GM18951 (cell line): ENCODE data around the gene RPL13A.
"Not testable (repeated sequence)": the region's sequence is repeated elsewhere in the genome, so short reads cannot be mapped to it uniquely, and the experiment has no call there.

Experiments used
- POLR2A ChIP-seq: IDR thresholded peaks from 4 replicates; pipeline ENCODE4 v1.6.1; 2011; ENCODE audit warnings: mild to moderate bottlenecking; ENCODE audit not compliant: insufficient read length, insufficient read depth; ENCODE audit errors: extremely low read depth
- in situ Hi-C: fragments of 300-500 bp; cut with MboI; formaldehyde crosslinking; loops from one replicate; pipeline ENCODE4 v1.12.0; 2022; ENCODE audit warnings: low sequenced_read_pairs, mixed read lengths, inconsistent platforms; ENCODE audit not compliant: unreplicated experiment

RPL13A gene

DNA sequence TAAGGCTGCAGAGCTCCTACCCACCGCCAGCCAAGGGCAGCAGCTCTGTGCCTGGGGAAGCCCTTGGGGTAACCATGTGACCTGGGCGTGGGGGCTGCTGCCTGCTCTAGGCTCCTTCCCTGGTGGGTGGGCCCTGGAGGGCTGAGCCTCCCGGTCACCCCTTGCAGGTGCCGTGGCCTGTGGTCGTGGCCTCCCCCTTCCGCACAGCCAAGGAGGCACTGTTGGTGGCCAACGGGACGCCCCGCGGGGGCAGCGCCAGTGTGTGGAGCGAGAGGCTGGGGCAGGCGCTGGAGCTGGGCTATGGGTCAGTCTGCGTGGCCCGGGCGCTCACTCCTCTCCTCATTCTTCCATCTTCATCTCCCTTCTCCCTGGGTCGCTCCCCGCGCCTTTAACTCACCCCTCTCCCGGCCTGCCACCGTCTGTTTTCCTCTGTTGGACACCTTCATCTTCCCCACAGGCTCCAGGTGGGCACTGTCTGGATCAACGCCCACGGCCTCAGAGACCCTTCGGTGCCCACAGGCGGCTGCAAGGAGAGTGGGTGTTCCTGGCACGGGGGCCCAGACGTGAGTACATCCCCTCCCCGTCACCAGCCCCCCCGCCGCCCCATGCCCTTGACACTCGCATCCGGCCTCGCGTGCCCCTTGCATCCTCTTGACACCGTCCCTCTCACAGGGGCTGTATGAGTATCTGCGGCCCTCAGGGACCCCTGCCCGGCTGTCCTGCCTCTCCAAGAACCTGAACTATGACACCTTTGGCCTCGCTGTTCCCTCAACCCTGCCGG, 23.3 kb upstream of the RPL13A start:
- in situ Hi-C loops, result no loop called here
- no peak for TF ChIP-seq POLR2A

DNA sequence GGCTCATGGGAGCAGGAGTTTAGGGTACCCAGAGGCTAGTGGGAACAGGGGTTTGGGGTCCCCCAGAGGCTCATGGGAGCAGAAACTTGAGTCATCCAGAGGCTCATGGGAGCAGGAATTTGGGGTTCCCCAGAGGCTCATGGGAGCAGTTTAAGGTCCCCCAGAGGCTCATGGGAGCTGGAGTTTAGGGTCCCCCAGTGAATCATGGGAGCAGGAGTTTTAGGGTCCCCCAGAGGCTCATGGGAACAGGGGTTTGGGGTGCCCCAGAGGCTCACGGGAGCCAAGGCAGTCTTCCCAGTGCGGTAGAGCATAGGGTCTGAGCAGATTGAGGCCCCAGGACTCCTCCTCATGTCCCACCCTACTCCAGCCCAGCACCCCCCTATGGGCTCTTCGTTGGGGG, 22.0 kb upstream of the RPL13A start:
- no peak for TF ChIP-seq POLR2A
- in situ Hi-C loops, result no loop called here

DNA sequence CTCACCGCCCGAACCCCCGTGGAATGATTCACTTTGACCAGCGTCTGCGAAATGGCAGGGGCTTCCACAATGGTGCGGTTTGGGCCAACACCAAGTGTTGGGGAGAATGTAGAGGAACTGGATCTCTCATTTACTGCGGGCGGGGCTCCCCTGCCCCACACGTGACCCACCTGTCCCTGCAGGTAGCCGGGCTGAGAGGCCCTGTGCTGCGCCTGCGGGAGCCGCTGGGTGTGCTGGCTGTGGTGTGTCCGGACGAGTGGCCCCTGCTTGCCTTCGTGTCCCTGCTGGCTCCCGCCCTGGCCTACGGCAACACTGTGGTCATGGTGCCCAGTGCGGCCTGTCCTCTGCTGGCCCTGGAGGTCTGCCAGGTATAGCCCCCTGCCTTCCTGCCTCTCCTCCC, 19.2 kb upstream of the RPL13A start:
- TF ChIP-seq POLR2A, result no peak
- in situ Hi-C loops, result no loop called here

DNA sequence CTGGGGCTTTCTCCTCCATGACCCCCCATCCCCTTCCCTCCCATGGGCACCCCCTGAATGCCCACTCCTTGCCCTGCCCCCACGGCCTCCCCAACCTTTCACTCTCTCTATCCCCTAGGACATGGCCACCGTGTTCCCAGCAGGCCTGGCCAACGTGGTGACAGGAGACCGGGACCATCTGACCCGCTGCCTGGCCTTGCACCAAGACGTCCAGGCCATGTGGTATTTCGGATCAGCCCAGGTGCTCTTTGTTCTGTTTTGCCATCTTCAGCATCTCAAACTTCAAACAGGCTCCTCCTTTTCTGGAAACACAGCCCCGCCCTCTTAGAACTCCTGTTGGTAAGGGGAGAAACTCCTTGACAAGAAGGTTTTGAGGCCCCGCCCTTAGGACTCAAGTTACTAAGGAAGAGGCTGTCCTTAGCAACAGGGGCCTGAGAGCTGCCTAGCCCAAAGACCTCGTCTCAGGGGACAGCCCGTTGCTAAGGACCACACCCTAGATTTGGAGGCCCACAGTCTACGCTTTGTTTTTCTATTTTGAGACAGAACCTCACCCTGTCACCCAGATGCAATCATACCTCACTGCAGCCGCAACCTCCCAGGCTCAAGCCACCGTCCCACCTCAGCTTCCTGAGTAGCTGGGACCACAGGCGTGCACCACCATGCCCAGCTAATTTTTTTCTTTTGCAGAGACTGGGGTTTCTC, 18.5 kb upstream of the RPL13A start:
- TF ChIP-seq POLR2A, result no peak
- in situ Hi-C loops, result no loop called here

DNA sequence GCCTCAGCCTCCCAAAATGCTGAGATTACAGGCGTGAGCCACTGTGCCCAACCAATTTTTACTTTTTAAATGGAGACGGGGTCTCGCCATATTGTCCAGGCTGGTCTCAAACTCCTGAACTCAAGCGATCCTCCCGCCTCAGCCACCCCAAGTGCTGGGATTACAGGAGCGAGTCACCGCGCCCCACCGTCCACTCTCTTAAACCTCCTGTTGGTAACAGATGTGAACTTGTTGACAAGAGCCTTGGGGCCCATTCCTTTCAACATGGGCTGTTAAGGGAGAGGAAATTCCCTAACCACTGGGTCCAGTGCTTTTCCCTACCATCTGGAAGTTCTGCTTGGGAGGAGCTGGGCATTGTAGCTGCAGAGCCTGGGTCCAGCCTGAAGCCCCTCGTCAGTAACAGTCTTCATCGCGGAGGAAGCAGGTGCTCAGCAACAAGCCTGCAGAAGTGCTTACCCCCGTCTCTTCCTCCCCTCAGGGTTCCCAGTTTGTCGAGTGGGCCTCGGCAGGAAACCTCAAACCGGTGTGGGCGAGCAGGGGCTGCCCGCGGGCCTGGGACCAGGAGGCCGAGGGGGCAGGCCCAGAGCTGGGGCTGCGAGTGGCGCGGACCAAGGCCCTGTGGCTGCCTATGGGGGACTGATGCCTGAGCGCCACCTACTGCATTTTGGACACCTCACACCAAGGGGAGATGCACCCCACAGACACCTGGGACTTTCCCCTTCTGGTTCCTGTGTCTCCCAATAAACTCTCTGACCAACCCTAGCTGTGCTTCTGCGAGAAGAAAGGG, 17.4 kb upstream of the RPL13A start:
- TF ChIP-seq POLR2A, result peak; percentile 43
- in situ Hi-C loops, result no loop called here

DNA sequence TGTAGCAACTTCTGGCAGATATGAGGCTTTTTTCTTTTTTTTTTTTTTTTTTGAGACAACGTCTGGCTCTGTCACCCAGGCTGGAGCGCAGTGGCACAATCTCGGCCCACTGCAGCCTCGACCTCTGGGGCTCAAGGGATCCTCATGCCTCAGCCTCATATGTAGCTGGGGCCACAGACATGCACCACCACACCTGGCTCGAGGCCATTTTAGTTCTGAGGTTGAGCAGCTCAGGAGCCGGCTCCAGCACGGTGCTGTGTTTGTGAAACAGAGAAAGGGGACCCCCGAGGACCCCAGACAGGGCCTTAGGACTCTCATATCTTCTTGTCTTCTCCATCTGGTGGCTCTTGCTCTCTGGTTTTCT, 16.8 kb upstream of the RPL13A start:
- no peak for TF ChIP-seq POLR2A
- in situ Hi-C loops, result no loop called here

DNA sequence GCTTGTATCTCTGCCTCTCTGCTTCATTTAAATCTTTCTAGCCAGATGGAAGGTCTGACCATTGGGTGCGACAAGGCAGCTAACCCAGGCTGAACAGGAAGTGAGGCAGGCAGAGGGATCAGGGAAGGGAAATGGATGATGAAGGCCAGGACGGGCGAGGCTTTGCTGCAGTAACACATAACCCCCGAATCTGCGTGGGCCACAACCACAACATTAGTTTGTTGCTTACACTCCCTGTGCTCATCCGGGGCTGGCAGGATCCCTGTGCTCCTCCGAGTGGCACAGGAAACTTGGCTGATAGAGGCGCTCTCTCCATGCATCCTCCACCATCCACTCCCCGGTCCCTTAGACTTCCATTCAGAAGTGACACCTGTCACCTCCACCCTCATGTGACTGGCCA, 14.5 kb upstream of the RPL13A start:
- in situ Hi-C loops, result no loop called here
- TF ChIP-seq POLR2A, result no peak

DNA sequence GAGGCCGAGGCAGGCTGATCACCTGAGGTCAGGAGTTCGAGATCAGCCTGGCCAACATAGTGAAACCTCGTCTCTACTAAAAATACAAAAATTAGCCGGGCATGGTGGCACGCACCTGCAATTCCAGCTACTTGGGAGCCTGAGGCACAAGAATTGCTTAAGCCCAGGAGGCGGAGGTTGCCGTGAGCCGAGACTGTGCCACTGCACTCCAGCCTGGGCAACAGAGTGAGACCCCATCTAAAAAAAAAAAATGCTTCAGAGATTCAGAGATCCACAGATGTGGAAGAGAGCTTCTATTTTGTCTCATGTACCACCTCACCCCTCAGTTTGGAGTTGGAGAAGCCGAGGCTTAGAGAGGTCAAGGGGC, 13.9 kb upstream of the RPL13A start:
- in situ Hi-C loops, result not testable (repeated sequence)

DNA sequence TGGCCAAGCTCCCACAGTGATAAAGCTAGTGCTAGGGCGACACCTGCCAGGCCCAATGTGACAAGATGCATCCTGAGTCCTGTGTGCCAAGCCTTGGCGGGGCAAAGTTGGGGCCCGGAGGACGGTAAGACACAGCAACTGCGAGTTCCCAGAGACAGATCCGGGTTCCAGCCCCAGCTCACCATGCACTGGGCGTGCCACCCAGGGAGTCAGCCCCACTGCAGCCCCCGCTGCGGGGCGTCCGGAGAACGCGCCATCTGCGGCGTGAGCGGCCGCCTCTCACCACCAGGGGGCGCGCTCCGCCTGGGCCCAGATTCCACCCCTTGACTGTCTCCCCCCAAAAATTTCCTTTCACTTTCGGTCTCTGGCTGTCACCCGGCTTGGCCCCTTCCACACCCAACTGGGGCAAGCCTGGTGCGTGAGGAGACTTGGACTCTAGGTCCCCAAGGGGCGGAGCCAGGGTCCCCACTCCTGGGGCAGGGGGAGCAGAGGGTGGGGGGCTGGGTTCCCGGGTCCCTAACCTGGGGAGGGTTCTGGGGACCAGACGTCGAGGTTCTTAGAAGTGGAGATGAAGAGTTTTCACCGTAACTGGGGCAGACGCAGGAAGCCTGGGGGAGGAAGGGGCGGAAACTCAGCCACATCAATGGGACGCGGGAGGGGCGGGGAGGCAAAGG, 13.4 kb upstream of the RPL13A start, which contains the start of gene FLT3LG:
Gene FLT3LG, plus strand, starts transcription at position 348 of the 674 bp plus-strand sequence. CDS start 425 bp downstream, outside the sequence.
- TF ChIP-seq POLR2A, result peak; percentile 52
- in situ Hi-C loops, result no loop called here

DNA sequence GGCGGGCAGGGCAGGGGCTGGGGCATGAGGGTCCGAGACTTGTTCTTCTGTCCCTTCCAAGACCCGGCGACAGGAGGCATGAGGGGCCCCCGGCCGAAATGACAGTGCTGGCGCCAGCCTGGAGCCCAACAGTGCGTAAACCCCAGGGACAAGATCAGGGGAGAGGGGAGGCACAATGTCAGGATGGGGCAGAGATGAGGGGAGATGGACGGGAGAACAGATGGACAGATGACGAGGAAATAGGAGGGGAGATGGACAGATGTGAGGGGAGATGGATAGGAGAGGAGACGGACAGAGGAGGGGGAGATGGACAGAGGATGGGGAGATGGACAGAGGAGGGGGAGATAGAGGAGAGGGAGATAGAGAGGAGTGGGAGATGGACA, 12.9 kb upstream of the RPL13A start:
- in situ Hi-C loops, result no loop called here
- TF ChIP-seq POLR2A, result no peak

DNA sequence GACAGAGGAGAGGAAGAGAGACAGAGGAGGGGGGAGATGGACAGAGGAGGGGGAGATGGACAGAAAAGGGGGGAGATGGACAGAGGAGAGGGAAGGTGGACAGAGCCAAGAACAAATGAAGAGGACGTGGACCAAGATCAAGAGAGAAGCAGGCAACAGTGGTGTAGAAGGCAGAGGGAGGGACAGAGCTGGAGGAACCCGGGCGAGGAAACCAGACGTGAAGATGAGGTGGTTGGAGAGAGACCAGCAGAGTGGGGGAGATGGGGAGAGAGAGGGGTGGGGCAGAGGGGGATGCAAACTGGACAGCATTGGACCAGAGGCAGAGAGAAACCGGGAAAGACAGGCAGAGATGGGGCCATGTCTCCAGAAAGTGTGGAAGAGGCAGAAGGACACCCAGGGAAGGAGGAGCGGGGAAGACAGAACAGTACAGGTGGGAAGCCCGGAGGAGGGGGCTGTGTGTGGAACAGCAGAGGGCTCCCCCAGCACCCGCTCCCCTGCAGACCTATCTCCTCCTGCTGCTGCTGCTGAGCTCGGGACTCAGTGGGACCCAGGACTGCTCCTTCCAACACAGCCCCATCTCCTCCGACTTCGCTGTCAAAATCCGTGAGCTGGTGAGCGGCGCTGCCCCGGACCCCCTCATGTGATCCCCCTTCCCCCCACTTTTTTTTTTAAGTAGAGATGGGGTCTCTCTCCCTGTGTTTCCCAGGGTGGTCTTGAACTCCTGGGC, 12.1 kb upstream of the RPL13A start:
- TF ChIP-seq POLR2A, result no peak
- in situ Hi-C loops, result no loop called here

DNA sequence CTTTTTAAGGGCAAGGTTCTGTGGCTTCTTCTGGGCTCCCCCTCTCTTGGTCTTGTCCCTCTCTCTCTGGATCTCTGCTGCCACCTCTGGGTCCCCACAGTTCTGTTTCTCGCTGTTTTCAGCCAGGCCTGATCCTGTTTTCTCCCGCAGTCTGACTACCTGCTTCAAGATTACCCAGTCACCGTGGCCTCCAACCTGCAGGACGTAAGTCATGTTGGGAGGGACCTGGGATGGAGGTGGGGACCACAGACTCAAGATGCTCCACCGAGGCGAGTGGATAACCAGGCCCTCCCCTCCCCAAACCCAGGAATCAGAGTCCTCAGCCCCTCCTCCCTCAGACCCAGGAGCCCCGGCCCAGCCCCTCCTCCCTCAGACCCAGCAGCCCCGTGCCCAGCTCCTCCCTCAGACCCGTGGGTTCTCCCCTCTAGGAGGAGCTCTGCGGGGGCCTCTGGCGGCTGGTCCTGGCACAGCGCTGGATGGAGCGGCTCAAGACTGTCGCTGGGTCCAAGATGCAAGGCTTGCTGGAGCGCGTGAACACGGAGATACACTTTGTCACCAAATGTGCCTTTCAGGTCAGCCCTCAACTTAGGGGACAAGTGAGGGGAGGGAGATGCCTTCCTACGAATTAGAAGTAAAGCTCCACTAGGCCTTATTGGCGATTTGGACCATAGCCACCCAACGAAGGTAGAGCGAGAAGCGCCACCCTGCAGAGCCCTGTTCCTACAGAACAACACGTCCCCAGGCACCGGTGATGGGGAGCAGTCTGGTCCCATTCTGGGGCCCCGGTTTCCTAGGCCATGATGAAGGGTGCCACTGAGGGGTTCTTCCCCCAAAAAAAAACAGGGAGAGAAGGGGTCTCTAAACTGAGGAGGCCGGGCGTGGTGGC, 11.2 kb upstream of the RPL13A start:
- no peak for TF ChIP-seq POLR2A
- in situ Hi-C loops, result no loop called here
